ENCODE data around the gene KREMEN2.
"Not testable (repeated sequence)": the region's sequence is repeated elsewhere in the genome, so short reads cannot be mapped to it uniquely, and the experiment has no call there.

KREMEN2 gene

DNA sequence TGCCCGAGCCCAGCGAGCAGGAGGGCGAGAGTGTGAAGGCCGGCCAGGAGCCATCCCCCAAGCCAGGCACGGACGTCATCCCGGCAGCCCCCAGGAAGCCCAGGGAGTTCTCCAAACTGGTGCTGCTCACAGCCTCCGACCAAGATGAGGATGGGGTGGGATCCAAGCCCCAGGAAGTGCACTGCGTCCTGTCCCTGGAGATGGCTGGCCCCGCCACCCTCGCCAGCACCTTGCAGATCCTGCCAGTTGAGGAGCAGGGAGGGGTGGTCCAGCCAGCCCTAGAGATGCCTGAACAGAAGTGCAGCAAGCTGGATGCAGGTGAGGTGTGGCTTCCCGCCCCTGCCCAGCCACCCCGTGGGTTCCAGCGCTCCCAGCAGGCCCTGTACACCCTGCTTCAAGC is 34.4 kb upstream of the KREMEN2 start:
- H3K4me3 ChIP-seq (ENCODE audit: low read depth, low read length): no peak overlapping the region
- DNase-seq (ENCODE audit: low read depth): no peak
- TF ChIP-seq, protein P1, sequence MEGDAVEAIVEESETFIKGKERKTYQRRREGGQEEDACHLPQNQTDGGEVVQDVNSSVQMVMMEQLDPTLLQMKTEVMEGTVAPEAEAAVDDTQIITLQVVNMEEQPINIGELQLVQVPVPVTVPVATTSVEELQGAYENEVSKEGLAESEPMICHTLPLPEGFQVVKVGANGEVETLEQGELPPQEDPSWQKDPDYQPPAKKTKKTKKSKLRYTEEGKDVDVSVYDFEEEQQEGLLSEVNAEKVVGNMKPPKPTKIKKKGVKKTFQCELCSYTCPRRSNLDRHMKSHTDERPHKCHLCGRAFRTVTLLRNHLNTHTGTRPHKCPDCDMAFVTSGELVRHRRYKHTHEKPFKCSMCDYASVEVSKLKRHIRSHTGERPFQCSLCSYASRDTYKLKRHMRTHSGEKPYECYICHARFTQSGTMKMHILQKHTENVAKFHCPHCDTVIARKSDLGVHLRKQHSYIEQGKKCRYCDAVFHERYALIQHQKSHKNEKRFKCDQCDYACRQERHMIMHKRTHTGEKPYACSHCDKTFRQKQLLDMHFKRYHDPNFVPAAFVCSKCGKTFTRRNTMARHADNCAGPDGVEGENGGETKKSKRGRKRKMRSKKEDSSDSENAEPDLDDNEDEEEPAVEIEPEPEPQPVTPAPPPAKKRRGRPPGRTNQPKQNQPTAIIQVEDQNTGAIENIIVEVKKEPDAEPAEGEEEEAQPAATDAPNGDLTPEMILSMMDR (IDR thresholded peaks at IDR 0.05; ENCODE audit: low read depth, low read length): no peak

DNA sequence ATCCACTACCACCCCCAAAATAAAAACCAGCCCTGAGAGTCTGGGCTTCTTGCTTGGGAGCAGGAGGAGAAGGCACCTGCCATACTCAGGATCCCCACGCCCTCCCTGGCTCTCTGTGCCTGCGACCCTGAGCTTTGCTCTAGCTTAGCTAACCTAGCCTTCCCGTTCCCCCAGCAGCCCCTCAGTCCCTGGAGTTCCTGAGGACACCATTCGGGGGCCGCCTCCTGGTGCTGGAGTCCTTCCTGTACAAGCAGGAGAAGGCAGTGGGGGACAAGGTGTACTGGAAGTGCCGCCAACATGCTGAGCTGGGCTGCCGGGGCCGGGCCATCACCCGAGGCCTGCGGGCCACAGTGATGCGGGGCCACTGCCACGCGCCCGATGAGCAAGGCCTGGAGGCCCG is 33.8 kb upstream of the KREMEN2 start:
- H3K4me3 ChIP-seq (ENCODE audit: low read depth, low read length): no peak overlapping the region
- TF ChIP-seq MYC (IDR thresholded peaks at IDR 0.05; ENCODE audit: low read depth, low read length): no peak
- TF ChIP-seq POLR2A (IDR thresholded peaks at IDR 0.05; ENCODE audit: extremely low read depth, insufficient read length): no peak
- TF ChIP-seq, protein P2, sequence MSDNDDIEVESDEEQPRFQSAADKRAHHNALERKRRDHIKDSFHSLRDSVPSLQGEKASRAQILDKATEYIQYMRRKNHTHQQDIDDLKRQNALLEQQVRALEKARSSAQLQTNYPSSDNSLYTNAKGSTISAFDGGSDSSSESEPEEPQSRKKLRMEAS (IDR thresholded peaks at IDR 0.05; ENCODE audit: low read depth, low read length): no peak
- TF ChIP-seq, protein P1 (IDR thresholded peaks at IDR 0.05; ENCODE audit: low read depth, low read length): no peak
- no peak for DNase-seq (ENCODE audit: low read depth)

DNA sequence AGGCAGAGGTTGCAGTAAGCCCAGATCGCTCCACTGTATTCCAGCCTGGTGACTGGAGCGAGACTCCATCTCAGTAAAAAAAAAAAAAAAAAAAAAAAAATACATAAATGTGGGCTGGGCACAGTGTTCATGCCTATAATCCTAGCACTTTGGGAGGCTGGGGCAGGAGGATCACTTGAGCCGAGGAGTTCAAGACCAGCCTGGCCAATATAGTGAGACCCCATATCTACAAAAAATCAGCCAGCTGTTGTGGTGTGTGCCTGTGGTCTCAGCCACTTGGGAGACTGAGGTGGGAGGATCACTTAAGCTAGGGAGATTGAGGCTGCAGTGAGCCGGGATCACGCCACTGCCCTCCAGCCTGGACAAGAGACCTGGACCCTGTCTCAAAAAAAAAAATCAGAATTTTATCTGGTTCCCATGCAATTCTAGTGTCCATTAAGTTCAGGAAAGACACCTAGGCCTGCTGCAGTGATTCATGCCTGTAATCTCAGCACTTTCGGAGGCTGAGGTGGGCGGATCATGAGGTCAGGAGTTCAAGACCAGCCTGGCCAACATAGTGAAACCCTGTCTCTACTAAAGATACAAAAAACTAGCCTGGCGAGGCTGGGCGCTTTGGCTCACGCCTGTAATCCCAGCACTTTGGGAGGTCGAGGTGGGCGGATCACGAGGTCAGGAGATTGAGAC is 32.7 kb upstream of the KREMEN2 start:
- H3K4me3 ChIP-seq (ENCODE audit: low read depth, low read length): not testable (repeated sequence)

DNA sequence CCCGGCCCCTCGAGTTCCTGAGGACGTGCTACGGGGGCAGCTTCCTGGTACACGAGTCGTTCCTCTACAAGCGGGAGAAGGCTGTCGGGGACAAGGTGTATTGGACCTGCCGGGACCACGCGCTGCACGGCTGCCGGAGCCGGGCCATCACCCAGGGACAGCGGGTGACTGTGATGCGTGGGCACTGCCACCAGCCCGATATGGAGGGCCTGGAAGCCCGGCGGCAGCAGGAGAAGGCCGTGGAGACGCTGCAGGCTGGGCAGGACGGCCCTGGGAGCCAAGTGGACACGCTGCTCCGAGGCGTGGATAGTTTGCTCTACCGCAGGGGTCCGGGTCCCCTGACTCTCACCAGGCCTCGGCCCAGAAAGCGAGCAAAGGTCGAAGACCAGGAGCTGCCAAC is 30.9 kb upstream of the KREMEN2 start:
- H3K4me3 ChIP-seq (ENCODE audit: low read depth, low read length): no peak overlapping the region
- TF ChIP-seq, protein P2 (IDR thresholded peaks at IDR 0.05; ENCODE audit: low read depth, low read length): no peak
- no peak for TF ChIP-seq POLR2A (IDR thresholded peaks at IDR 0.05; ENCODE audit: extremely low read depth, insufficient read length)
- TF ChIP-seq, protein P1 (IDR thresholded peaks at IDR 0.05; ENCODE audit: low read depth, low read length): no peak
- TF ChIP-seq MYC (IDR thresholded peaks at IDR 0.05; ENCODE audit: low read depth, low read length): no peak
- no peak for DNase-seq (ENCODE audit: low read depth)

More for the DNA sequence above, 32.7 kb upstream of the KREMEN2 start:
- DNase-seq (ENCODE audit: low read depth): not testable (repeated sequence)

DNA sequence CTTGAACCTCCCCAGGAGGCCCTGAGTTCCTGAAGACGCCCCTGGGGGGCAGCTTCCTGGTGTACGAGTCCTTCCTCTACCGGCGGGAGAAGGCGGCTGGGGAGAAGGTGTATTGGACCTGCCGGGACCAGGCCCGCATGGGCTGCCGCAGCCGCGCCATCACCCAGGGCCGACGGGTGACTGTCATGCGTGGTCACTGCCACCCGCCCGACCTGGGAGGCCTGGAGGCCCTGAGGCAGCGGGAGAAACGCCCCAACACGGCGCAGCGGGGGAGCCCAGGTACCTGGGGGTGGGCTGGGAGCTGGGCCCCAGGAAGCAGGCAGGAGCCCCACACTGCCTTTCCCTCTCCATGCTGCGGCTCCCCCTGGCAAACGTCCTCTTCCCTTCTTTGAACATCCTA is 30.4 kb upstream of the KREMEN2 start:
- no peak for DNase-seq (ENCODE audit: low read depth)

DNA sequence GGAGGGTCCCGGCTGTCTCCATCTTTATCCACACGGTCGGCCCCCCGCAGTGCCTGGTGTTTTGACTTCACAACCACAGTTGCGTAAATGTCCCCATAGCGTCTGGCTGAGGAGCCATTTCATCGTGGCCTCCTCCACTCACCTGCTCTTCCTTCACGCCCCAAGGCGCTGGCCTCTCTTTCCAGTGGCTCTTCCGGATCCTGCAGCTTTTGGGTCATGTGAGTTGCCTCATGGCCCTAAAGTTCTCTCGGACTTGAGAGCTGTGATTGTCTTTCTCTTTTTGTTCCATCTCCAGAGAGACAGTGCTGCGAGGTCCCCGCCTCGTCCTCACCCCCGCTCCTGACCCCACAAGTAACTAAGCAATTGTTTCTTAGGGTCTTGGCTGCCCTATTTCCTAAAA is 29.6 kb upstream of the KREMEN2 start:
- peak; percentile 26 for DNase-seq (ENCODE audit: low read depth)
- TF ChIP-seq POLR2A (IDR thresholded peaks at IDR 0.05; ENCODE audit: extremely low read depth, insufficient read length) (no peak), MYC (IDR thresholded peaks at IDR 0.05; ENCODE audit: low read depth, low read length) (no peak)
- TF ChIP-seq, protein P1 (IDR thresholded peaks at IDR 0.05; ENCODE audit: low read depth, low read length): no peak
- TF ChIP-seq, protein P2 (IDR thresholded peaks at IDR 0.05; ENCODE audit: low read depth, low read length): no peak
- no peak overlapping the region for H3K4me3 ChIP-seq (ENCODE audit: low read depth, low read length)

More for the DNA sequence above, 30.4 kb upstream of the KREMEN2 start:
- H3K4me3 ChIP-seq (ENCODE audit: low read depth, low read length): no peak overlapping the region
- TF ChIP-seq, protein P1 (IDR thresholded peaks at IDR 0.05; ENCODE audit: low read depth, low read length): no peak
- no peak for TF ChIP-seq POLR2A (IDR thresholded peaks at IDR 0.05; ENCODE audit: extremely low read depth, insufficient read length)
- no peak for TF ChIP-seq MYC (IDR thresholded peaks at IDR 0.05; ENCODE audit: low read depth, low read length)
- TF ChIP-seq, protein P2 (IDR thresholded peaks at IDR 0.05; ENCODE audit: low read depth, low read length): no peak

Data from NB4 (cell line).